Prostate gland (tissue), 2 donors: ENCODE data around the gene FBXL19.

ENCODE experiments used
- CTCF ChIP-seq, 4 experiments: fragments of 200-600 bp in 2 of 4; fragments of 450-650 bp in 2 of 4; sonication (generic) in 2 of 4; IDR thresholded peaks; 1 replicate in 3 of 4; 2 replicates in 1 of 4; pipeline ENCODE4 v1.5.1; 2016 to 2019; ENCODE audit warnings: antibody characterized with exemption in 4 of 4, mild to moderate bottlenecking in 2 of 4, moderate library complexity in 2 of 4
- POLR2A ChIP-seq: fragments of 450-650 bp; IDR thresholded peaks from one replicate; pipeline ENCODE4 v1.6.1; 2016; ENCODE audit warnings: antibody characterized with exemption, mild to moderate bottlenecking
- POLR2AphosphoS5 ChIP-seq: sonication (generic); formaldehyde crosslinking; IDR thresholded peaks from one replicate; pipeline ENCODE4 v1.6.1; 2017; ENCODE audit warnings: antibody characterized with exemption

- TF ChIP-seq POLR2A = no peak
- TF ChIP-seq CTCF (IDR thresholded peaks at IDR 0.05) = no peak
- no peak for TF ChIP-seq POLR2AphosphoS5
These were observed 63.0 kb downstream of the FBXL19 start for GRCh38 chr16:30986129-30986991.
